ENCODE data around the gene FAM222B.

Gene FAM222B

GRCh38 chr17:28737770-28738679 is 104.6 kb downstream of the FAM222B start:
- ChIA-PET CTCF (no interaction called here), POLR2A (interaction anchor here (0.7 to 1.0 kb wide), 2 partner anchors 10 to 18 kb away, joined by 3 to 4 read pairs; partner anchors contain the start of gene RPL23A)

GRCh38 chr17:28737316-28737715 is 105.3 kb downstream of the FAM222B start:
- Histone ChIP-seq H3K4me3 (ENCODE audit: low read depth, low read length) (no peak overlapping the region), H3K36me3 (ENCODE audit: control insufficient read depth in 2 of 2, insufficient read depth in 1 of 2, low read length in 2 of 2) (peaks cover 0 to 31% of the 10 kb centered on the region in 2 experiments; a peak in 2 of 3 replicates), H3K27ac (ENCODE audit: extremely low read depth, low read depth, low read length) (no peak overlapping the region), H3K9me3 (ENCODE audit: control insufficient read depth, insufficient read depth, low read depth, low read length) (no peaks in the 10 kb centered on the region), H3K4me1 (ENCODE audit: control insufficient read depth, insufficient read depth, low read length) (no peaks in the 10 kb centered on the region)
- ChIA-PET CTCF (no interaction called here), POLR2A (interaction anchor here (1.0 kb wide), 1 partner anchor 11 kb away, joined by 3 read pairs; no protein-coding TSS in a partner anchor)
- no peak for TF ChIP-seq ZNF585B (tag by site-specific recombination; IDR thresholded peaks at IDR 0.05)
- TF ChIP-seq ATF2 (tag by site-specific recombination; IDR thresholded peaks at IDR 0.05; ENCODE audit: low read depth), result no peak
- TF ChIP-seq ZNF621 (tag by site-specific recombination; IDR thresholded peaks at IDR 0.05), result no peak
- no peak for TF ChIP-seq TSHZ1 (tag by site-specific recombination; IDR thresholded peaks at IDR 0.05; ENCODE audit: borderline replicate concordance)

More at GRCh38 chr17:28737770-28738679, 104.6 kb downstream of the FAM222B start:
- TF ChIP-seq ZNF366 (tag by site-specific recombination; conservative IDR thresholded peaks at IDR 0.05), result no peak
- TF ChIP-seq ZNF16 (tag by site-specific recombination; IDR thresholded peaks at IDR 0.05; ENCODE audit: low read depth), result no peak
- TF ChIP-seq ZNF140 (tag by site-specific recombination; IDR thresholded peaks at IDR 0.05), result no peak
- TF ChIP-seq ZNF433 (tag by site-specific recombination; IDR thresholded peaks at IDR 0.05; ENCODE audit: low read depth), result no peak
- TF ChIP-seq ZNF211 (tag by site-specific recombination; IDR thresholded peaks at IDR 0.05; ENCODE audit: low read depth), result no peak
- no peak for TF ChIP-seq ZNF529 (tag by site-specific recombination; IDR thresholded peaks at IDR 0.05; ENCODE audit: insufficient replicate concordance)
- TF ChIP-seq ZNF416 (tag by site-specific recombination; IDR thresholded peaks at IDR 0.05), result no peak
- no peak for TF ChIP-seq ZNF426 (tag by site-specific recombination; IDR thresholded peaks at IDR 0.05)
- no peak for TF ChIP-seq ZNF660 (tag by site-specific recombination; IDR thresholded peaks at IDR 0.05)
- no peak for TF ChIP-seq ZNF654 (tag by site-specific recombination; IDR thresholded peaks at IDR 0.05; ENCODE audit: low read depth)
- TF ChIP-seq ZNF777 (tag by site-specific recombination; IDR thresholded peaks at IDR 0.05; ENCODE audit: borderline replicate concordance), result no peak
- no peak for TF ChIP-seq OVOL3 (tag by site-specific recombination; IDR thresholded peaks at IDR 0.05)
- no peak for TF ChIP-seq TCF7L2 (IDR thresholded peaks at IDR 0.05; ENCODE audit: borderline replicate concordance, low read depth, low read length)
- TF ChIP-seq ZNF23 (tag by site-specific recombination; IDR thresholded peaks at IDR 0.05; ENCODE audit: borderline replicate concordance), result no peak
- TF ChIP-seq YY1 (tag by site-specific recombination; IDR thresholded peaks at IDR 0.05), result no peak
- no peak for TF ChIP-seq ZSCAN18 (tag by site-specific recombination; IDR thresholded peaks at IDR 0.05)
- no peak for TF ChIP-seq ZNF121 (tag by site-specific recombination; IDR thresholded peaks at IDR 0.05)
- no peak for TF ChIP-seq ZNF76 (tag by site-specific recombination; IDR thresholded peaks at IDR 0.05; ENCODE audit: borderline replicate concordance, low read depth)
- Histone ChIP-seq H3K27ac (ENCODE audit: extremely low read depth, low read depth, low read length) (no peak overlapping the region), H3K36me3 (ENCODE audit: control insufficient read depth in 2 of 2, insufficient read depth in 1 of 2, low read length in 2 of 2) (peaks cover 0 to 31% of the 10 kb centered on the region in 2 experiments; a peak in 1 of 3 replicates), H3K4me1 (ENCODE audit: control insufficient read depth, insufficient read depth, low read length) (0 out of 2 replicates have a peak, but pooled peaks cover 3% of the 10 kb centered on the region), H3K4me3 (ENCODE audit: low read depth, low read length) (no peak overlapping the region), H3K9me3 (ENCODE audit: control insufficient read depth, insufficient read depth, low read depth, low read length) (no peaks in the 10 kb centered on the region)

Measured in HEK293 (cell line).